ENCODE measurements around the gene TTC21B. TPM values are rescaled to one million over a fixed set of nuclear protein-coding genes. Genes with fewer than 3 reads are reported as not detected.

Gene TTC21B
- total and polyA plus RNA-seq, 9 of the 15 experiments (the other 6 are each of a cell fraction or from before 2014, with no cell fraction given): 5.2 to 34.9 (median 18.5) TPM

- Histone ChIP-seq H3K36me3 (ENCODE audit: control insufficient read depth, insufficient read depth, low read length) (no peaks in the 10 kb centered on the region), H3K9me3 (replicated peaks; ENCODE audit: control insufficient read depth, insufficient read depth, low read depth, low read length) (no peaks in the 10 kb centered on the region; the same call in 1 of the 2 replicates), H3K79me2 (ENCODE audit: control insufficient read depth, insufficient read depth, low read length) (no peaks in the 10 kb centered on the region), H3K4me1 (replicated peaks in 1 of 2; ENCODE audit: control insufficient read depth in 2 of 2, insufficient read depth in 2 of 2, low read length in 2 of 2) (no peaks in the 10 kb centered on the region), H3K9me1 (ENCODE audit: control insufficient read depth, insufficient read depth, low read length) (no peaks in the 10 kb centered on the region), H3K27ac (ENCODE audit: extremely low read depth, low read depth, low read length) (no peak overlapping the region), H3K27me3 (ENCODE audit: control insufficient read depth in 2 of 2, insufficient read depth in 2 of 2, low read length in 2 of 2) (no peaks in the 10 kb centered on the region), H3K4me3 (no peak overlapping the region), H3K4me2 (ENCODE audit: insufficient read depth, low read length) (no peak overlapping the region), H3K9ac (ENCODE audit: insufficient read depth in 1 of 2, low read depth in 2 of 2, low read length in 2 of 2) (no peak overlapping the region), H2AFZ (ENCODE audit: low read depth, low read length) (no peak overlapping the region), H4K20me1 (replicated peaks; ENCODE audit: control insufficient read depth, insufficient read depth, low read length) (no peaks in the 10 kb centered on the region)
- FAIRE-seq (no peak), DNase-seq (ENCODE audit: extremely low read depth in 1 of 4, low spot score in 3 of 4) (no peak), ATAC-seq (no peak)
- WGBS (ENCODE audit: insufficient coverage, low coverage, missing lambda C conversion rate): 0% methylated on average over 1 of the region's 1 CpG
- POLR2A ChIA-PET: no interaction called here
- in situ Hi-C loops (cut with MboI): no loop called here
- intact Hi-C loops (cut with micrococcal nuclease): no loop called here
- BruUV-seq (replicated peaks): no TSS peak
- CTCF ChIA-PET (ENCODE audit: low intra/inter-chr PET ratio): no interaction called here
- TF ChIP-seq ZNF764 (CRISPR knock-in tag; IDR thresholded peaks at IDR 0.05; ENCODE audit: low read depth): no peak
- peak in 1 of 3 experiments; percentile 24; a peak in 2 of 6 replicates for TF ChIP-seq CTCF (IDR thresholded peaks at IDR 0.05 in 2 of 3, conservative IDR thresholded peaks at IDR 0.05 in 1 of 3; ENCODE audit: insufficient read depth in 2 of 3, low read depth in 1 of 3, low read length in 3 of 3)
Observed at GRCh38 chr2:165970663-165971062, 17.1 kb upstream of the TTC21B start.

GRCh38 chr2:165969227-165969626 is 15.7 kb upstream of the TTC21B start:
- DNase-seq (ENCODE audit: extremely low read depth in 1 of 4, low spot score in 3 of 4): no peak
- CTCF ChIA-PET (ENCODE audit: low intra/inter-chr PET ratio): no interaction called here

More at GRCh38 chr2:165969227-165969626, 15.7 kb upstream of the TTC21B start:
- no peaks in the 10 kb centered on the region for H3K4me1 ChIP-seq (replicated peaks in 1 of 2; ENCODE audit: control insufficient read depth in 2 of 2, insufficient read depth in 2 of 2, low read length in 2 of 2)
- TF ChIP-seq ELF1 (tag; IDR thresholded peaks at IDR 0.05): no peak
- peak in 1 of 3 experiments; percentile 25; a peak in 2 of 6 replicates for TF ChIP-seq CTCF (IDR thresholded peaks at IDR 0.05 in 2 of 3, conservative IDR thresholded peaks at IDR 0.05 in 1 of 3; ENCODE audit: insufficient read depth in 2 of 3, low read depth in 1 of 3, low read length in 3 of 3)
- H3K9me1 ChIP-seq (ENCODE audit: control insufficient read depth, insufficient read depth, low read length): no peaks in the 10 kb centered on the region
- no peak overlapping the region for H3K4me3 ChIP-seq
- BruUV-seq (replicated peaks): no TSS peak
- H3K79me2 ChIP-seq (ENCODE audit: control insufficient read depth, insufficient read depth, low read length): no peaks in the 10 kb centered on the region
- ATAC-seq: no peak
- no peaks in the 10 kb centered on the region for H4K20me1 ChIP-seq (replicated peaks; ENCODE audit: control insufficient read depth, insufficient read depth, low read length)
- FAIRE-seq: no peak
- no peaks in the 10 kb centered on the region; a peak in 1 of 5 replicates for H3K27me3 ChIP-seq (ENCODE audit: control insufficient read depth in 2 of 2, insufficient read depth in 2 of 2, low read length in 2 of 2)
- H3K27ac ChIP-seq (ENCODE audit: extremely low read depth, low read depth, low read length): no peak overlapping the region
- POLR2A ChIA-PET: no interaction called here
- no peak overlapping the region for H2AFZ ChIP-seq (ENCODE audit: low read depth, low read length)
- WGBS (ENCODE audit: insufficient coverage, low coverage, missing lambda C conversion rate): 0% methylated on average over 2 of the region's 2 CpGs
- H3K36me3 ChIP-seq (ENCODE audit: control insufficient read depth, insufficient read depth, low read length): no peaks in the 10 kb centered on the region
- intact Hi-C loops (cut with micrococcal nuclease): no loop called here
- H3K9ac ChIP-seq (ENCODE audit: insufficient read depth in 1 of 2, low read depth in 2 of 2, low read length in 2 of 2): no peak overlapping the region
- no peak overlapping the region for H3K4me2 ChIP-seq (ENCODE audit: insufficient read depth, low read length)
- in situ Hi-C loops (cut with MboI): no loop called here
- H3K9me3 ChIP-seq (replicated peaks; ENCODE audit: control insufficient read depth, insufficient read depth, low read depth, low read length): no peaks in the 10 kb centered on the region; the same call in 1 of the 2 replicates

Data from K562 (cell line).